ENCODE results near the gene RAD18.

The RAD18 gene

GRCh38 chr3:8932507-8932906 is 30.8 kb downstream of the RAD18 start:
- ChIA-PET CTCF (no interaction called here), POLR2A (no interaction called here)
- TF ChIP-seq ZNF10 (tag by site-specific recombination; IDR thresholded peaks at IDR 0.05) (peak; percentile 62; the same call in 1 of the 2 replicates), SCRT2 (tag by site-specific recombination; IDR thresholded peaks at IDR 0.05) (peak; percentile 76), SCRT1 (tag by site-specific recombination; IDR thresholded peaks at IDR 0.05; ENCODE audit: borderline replicate concordance) (0 out of 2 replicates have a peak, but pooled peaks have one; percentile 42), ZNF140 (tag by site-specific recombination; IDR thresholded peaks at IDR 0.05) (0 out of 2 replicates have a peak, but pooled peaks have one; percentile 30), SALL2 (tag by site-specific recombination; IDR thresholded peaks at IDR 0.05; ENCODE audit: borderline replicate concordance) (no peak)

DNA sequence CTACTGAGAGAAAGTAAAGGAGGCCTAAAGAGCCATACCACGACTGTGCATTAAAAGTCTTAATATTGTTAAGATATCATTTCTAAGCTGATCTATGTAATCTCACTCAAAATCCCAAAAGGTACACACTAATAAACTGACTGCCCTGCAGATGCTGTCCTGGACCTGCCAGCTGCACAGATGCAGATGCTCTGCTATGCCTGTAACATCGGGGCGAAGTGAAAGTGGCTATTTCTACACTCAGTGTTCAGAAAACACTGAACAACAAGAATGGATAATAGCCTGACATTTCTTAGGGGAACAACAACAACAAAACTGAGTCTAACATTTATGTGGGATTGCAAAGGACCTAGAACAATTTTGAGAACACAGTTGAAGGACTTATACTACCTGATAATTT is 31.9 kb downstream of the RAD18 start:
- peaks cover 4 to 24% of the 10 kb centered on the region in 2 experiments; a peak in 2 of 3 replicates for H3K36me3 ChIP-seq (ENCODE audit: control insufficient read depth in 2 of 2, insufficient read depth in 1 of 2, low read length in 2 of 2)

More at GRCh38 chr3:8932507-8932906, 30.8 kb downstream of the RAD18 start:
- no peaks in the 10 kb centered on the region for H3K9me3 ChIP-seq (ENCODE audit: control insufficient read depth, insufficient read depth, low read depth, low read length)
- H3K27ac ChIP-seq (ENCODE audit: extremely low read depth, low read depth, low read length): no peak overlapping the region
- peaks cover 4 to 36% of the 10 kb centered on the region in 2 experiments; a peak in 2 of 3 replicates for H3K36me3 ChIP-seq (ENCODE audit: control insufficient read depth in 2 of 2, insufficient read depth in 1 of 2, low read length in 2 of 2)
- H3K4me1 ChIP-seq (ENCODE audit: control insufficient read depth, insufficient read depth, low read length): no peaks in the 10 kb centered on the region
- H3K4me3 ChIP-seq (ENCODE audit: low read depth, low read length): no peak overlapping the region

GRCh38 chr3:8929860-8930259 is 33.4 kb downstream of the RAD18 start:
- H3K27ac ChIP-seq (ENCODE audit: extremely low read depth, low read depth, low read length): no peak overlapping the region
- H3K36me3 ChIP-seq (ENCODE audit: control insufficient read depth in 2 of 2, insufficient read depth in 1 of 2, low read length in 2 of 2): peaks cover 4 to 12% of the 10 kb centered on the region in 2 experiments; a peak in 2 of 3 replicates
- POLR2A ChIA-PET: no interaction called here
- TF ChIP-seq SP3 (tag by site-specific recombination; IDR thresholded peaks at IDR 0.05): no peak
- TF ChIP-seq ZBTB17 (tag by site-specific recombination; IDR thresholded peaks at IDR 0.05): no peak
- no peak for TF ChIP-seq ZNF169 (tag by site-specific recombination; IDR thresholded peaks at IDR 0.05)
- TF ChIP-seq ZBTB8A (tag by site-specific recombination; IDR thresholded peaks at IDR 0.05): no peak
- TF ChIP-seq TCF7L2 (IDR thresholded peaks at IDR 0.05; ENCODE audit: borderline replicate concordance, low read depth, low read length): no peak
- no peak for TF ChIP-seq ZNF354C (tag by site-specific recombination; IDR thresholded peaks at IDR 0.05; ENCODE audit: borderline replicate concordance, low read depth)
- TF ChIP-seq ZNF701 (tag by site-specific recombination; IDR thresholded peaks at IDR 0.05): no peak
- H3K4me1 ChIP-seq (ENCODE audit: control insufficient read depth, insufficient read depth, low read length): no peaks in the 10 kb centered on the region
- no peaks in the 10 kb centered on the region for H3K9me3 ChIP-seq (ENCODE audit: control insufficient read depth, insufficient read depth, low read depth, low read length)
- no peak overlapping the region for H3K4me3 ChIP-seq (ENCODE audit: low read depth, low read length)
- CTCF ChIA-PET: no interaction called here

More for the DNA sequence above, 31.9 kb downstream of the RAD18 start:
- ChIA-PET POLR2A (no interaction called here), CTCF (no interaction called here)
- Histone ChIP-seq H3K9me3 (ENCODE audit: control insufficient read depth, insufficient read depth, low read depth, low read length) (no peaks in the 10 kb centered on the region), H3K4me1 (ENCODE audit: control insufficient read depth, insufficient read depth, low read length) (no peaks in the 10 kb centered on the region), H3K4me3 (ENCODE audit: low read depth, low read length) (no peak overlapping the region), H3K27ac (ENCODE audit: extremely low read depth, low read depth, low read length) (no peak overlapping the region)
- TF ChIP-seq ZNF621 (tag by site-specific recombination; IDR thresholded peaks at IDR 0.05): no peak
- TF ChIP-seq PRDM1 (tag by site-specific recombination; IDR thresholded peaks at IDR 0.05): peak; percentile 32; the same call in 1 of the 2 replicates

GRCh38 chr3:8914491-8914890 is 48.8 kb downstream of the RAD18 start:
- ChIA-PET CTCF (no interaction called here), POLR2A (no interaction called here)
- TF ChIP-seq GFI1B (tag by site-specific recombination; IDR thresholded peaks at IDR 0.05) (no peak), ZNF48 (tag by site-specific recombination; IDR thresholded peaks at IDR 0.05) (no peak), ZNF623 (tag by site-specific recombination; IDR thresholded peaks at IDR 0.05) (no peak), ZNF600 (tag by site-specific recombination; IDR thresholded peaks at IDR 0.05) (no peak), ZNF362 (tag by site-specific recombination; IDR thresholded peaks at IDR 0.05) (no peak), FEZF1 (tag by site-specific recombination; IDR thresholded peaks at IDR 0.05) (no peak), SP2 (tag by site-specific recombination; IDR thresholded peaks at IDR 0.05) (no peak), PRDM6 (tag by site-specific recombination; IDR thresholded peaks at IDR 0.05) (no peak)
- TF ChIP-seq, protein P1, sequence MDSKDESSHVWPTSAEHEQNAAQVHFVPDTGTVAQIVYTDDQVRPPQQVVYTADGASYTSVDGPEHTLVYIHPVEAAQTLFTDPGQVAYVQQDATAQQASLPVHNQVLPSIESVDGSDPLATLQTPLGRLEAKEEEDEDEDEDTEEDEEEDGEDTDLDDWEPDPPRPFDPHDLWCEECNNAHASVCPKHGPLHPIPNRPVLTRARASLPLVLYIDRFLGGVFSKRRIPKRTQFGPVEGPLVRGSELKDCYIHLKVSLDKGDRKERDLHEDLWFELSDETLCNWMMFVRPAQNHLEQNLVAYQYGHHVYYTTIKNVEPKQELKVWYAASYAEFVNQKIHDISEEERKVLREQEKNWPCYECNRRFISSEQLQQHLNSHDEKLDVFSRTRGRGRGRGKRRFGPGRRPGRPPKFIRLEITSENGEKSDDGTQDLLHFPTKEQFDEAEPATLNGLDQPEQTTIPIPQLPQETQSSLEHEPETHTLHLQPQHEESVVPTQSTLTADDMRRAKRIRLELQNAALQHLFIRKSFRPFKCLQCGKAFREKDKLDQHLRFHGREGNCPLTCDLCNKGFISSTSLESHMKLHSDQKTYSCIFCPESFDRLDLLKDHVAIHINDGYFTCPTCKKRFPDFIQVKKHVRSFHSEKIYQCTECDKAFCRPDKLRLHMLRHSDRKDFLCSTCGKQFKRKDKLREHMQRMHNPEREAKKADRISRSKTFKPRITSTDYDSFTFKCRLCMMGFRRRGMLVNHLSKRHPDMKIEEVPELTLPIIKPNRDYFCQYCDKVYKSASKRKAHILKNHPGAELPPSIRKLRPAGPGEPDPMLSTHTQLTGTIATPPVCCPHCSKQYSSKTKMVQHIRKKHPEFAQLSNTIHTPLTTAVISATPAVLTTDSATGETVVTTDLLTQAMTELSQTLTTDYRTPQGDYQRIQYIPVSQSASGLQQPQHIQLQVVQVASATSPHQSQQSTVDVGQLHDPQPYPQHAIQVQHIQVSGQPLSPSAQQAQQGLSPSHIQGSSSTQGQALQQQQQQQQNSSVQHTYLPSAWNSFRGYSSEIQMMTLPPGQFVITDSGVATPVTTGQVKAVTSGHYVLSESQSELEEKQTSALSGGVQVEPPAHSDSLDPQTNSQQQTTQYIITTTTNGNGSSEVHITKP (tag by site-specific recombination; IDR thresholded peaks at IDR 0.05): no peak
- Histone ChIP-seq H3K4me3 (ENCODE audit: low read depth, low read length) (no peak overlapping the region), H3K27ac (ENCODE audit: extremely low read depth, low read depth, low read length) (no peak overlapping the region), H3K36me3 (ENCODE audit: control insufficient read depth in 2 of 2, insufficient read depth in 1 of 2, low read length in 2 of 2) (peaks cover 12 to 25% of the 10 kb centered on the region in 2 experiments), H3K9me3 (ENCODE audit: control insufficient read depth, insufficient read depth, low read depth, low read length) (no peaks in the 10 kb centered on the region), H3K4me1 (ENCODE audit: control insufficient read depth, insufficient read depth, low read length) (no peaks in the 10 kb centered on the region)
